CD4-positive, CD25-positive, alpha-beta regulatory T cell (primary cell): ENCODE data around the gene NBEA. TPM values are rescaled to one million over a fixed set of nuclear protein-coding genes. Genes with fewer than 3 reads are reported as not detected.
A peak's percentile ranks its signal among the peaks of the same experiment; 100 is the strongest.

Experiments
- ATAC-seq, 2 donors: fragments of 150-1000 bp; cut with Tn5 transposase; one replicate each; pipeline ENCODE4 v1.10.0; 2021; ENCODE audit warnings: low read depth in 2 of 2, moderate number of reproducible peaks in 2 of 2, moderate library complexity in 1 of 2
- DNase-seq, 3 donors: peaks; one replicate each; pipeline versions ENCODE4 v3.0.0 to v3.0.0-alpha.2; 2012 to 2022; ENCODE audit warnings: mixed read lengths in 1 of 3
- H3K27ac ChIP-seq: one replicate; pipeline ENCODE4 v1.7.0; 2013; ENCODE audit warnings: mild to moderate bottlenecking, low read length; ENCODE audit not compliant: insufficient read depth, poor library complexity, severe bottlenecking
- H3K27me3 ChIP-seq: one replicate; pipeline ENCODE4 v1.7.0; 2013; ENCODE audit warnings: low read length; ENCODE audit not compliant: control insufficient read depth, insufficient read depth
- H3K36me3 ChIP-seq: one replicate; pipeline ENCODE4 v1.7.0; 2013; ENCODE audit warnings: mild to moderate bottlenecking, low read length, moderate library complexity; ENCODE audit not compliant: control insufficient read depth, insufficient read depth
- H3K4me1 ChIP-seq: 2 replicates; pipeline ENCODE4 v1.7.0; 2013; ENCODE audit warnings: mild to moderate bottlenecking, low read length; ENCODE audit not compliant: insufficient read depth, control insufficient read depth, poor library complexity, severe bottlenecking
- H3K4me3 ChIP-seq: one replicate; pipeline ENCODE4 v1.7.0; 2013; ENCODE audit warnings: low read depth, mild to moderate bottlenecking, low read length, moderate library complexity
- H3K9me3 ChIP-seq, 2 experiments: 1 replicate in 1 of 2; 2 replicates in 1 of 2; pipeline ENCODE4 v1.7.0; 2013; ENCODE audit warnings: low read length in 2 of 2, mild to moderate bottlenecking in 1 of 2, moderate library complexity in 1 of 2; ENCODE audit not compliant: control insufficient read depth in 2 of 2
- H3K27ac Mint-ChIP-seq, 3 donors: one replicate each; pipeline ENCODE4 v1.8.0; 2020 to 2022; ENCODE audit warnings: mild to moderate bottlenecking in 3 of 3, mixed read lengths in 3 of 3, moderate library complexity in 2 of 3
- H3K27me3 Mint-ChIP-seq: one replicate; pipeline ENCODE4 v1.8.0; 2022; ENCODE audit warnings: mild to moderate bottlenecking, mixed read lengths
- H3K36me3 Mint-ChIP-seq: one replicate; pipeline ENCODE4 v1.8.0; 2020; ENCODE audit warnings: mixed read lengths
- H3K4me1 Mint-ChIP-seq, 4 donors: one replicate each; pipeline ENCODE4 v1.8.0; 2020 to 2022; ENCODE audit warnings: mixed read lengths in 4 of 4, mild to moderate bottlenecking in 1 of 4
- H3K4me3 Mint-ChIP-seq, 4 donors: one replicate each; pipeline ENCODE4 v1.8.0; 2020 to 2022; ENCODE audit warnings: mild to moderate bottlenecking in 4 of 4, mixed read lengths in 4 of 4, moderate library complexity in 3 of 4
- H3K9me3 Mint-ChIP-seq, 7 donors: one replicate each; pipeline ENCODE4 v1.8.0; 2020 to 2022; ENCODE audit warnings: mixed read lengths in 7 of 7, mild to moderate bottlenecking in 3 of 7, moderate library complexity in 2 of 7
- polyA plus RNA-seq, 4 donors: library from polyadenylated mRNA; unstranded; fragments of 300-500 nt; fragmentation: Illumina TruSeq; gene quantifications; one replicate each; pipeline ENCODE4 v1.2.3, GENCODE V29; 2021
- total RNA-seq: library from RNA; stranded (reverse); gene quantifications from one replicate; pipeline ENCODE4 v1.2.3, GENCODE V29; 2022

Gene NBEA
- total and polyA plus RNA-seq, 5 donors from 2014 or later = 0.02 to 1.1 (median 0.30) TPM

DNA sequence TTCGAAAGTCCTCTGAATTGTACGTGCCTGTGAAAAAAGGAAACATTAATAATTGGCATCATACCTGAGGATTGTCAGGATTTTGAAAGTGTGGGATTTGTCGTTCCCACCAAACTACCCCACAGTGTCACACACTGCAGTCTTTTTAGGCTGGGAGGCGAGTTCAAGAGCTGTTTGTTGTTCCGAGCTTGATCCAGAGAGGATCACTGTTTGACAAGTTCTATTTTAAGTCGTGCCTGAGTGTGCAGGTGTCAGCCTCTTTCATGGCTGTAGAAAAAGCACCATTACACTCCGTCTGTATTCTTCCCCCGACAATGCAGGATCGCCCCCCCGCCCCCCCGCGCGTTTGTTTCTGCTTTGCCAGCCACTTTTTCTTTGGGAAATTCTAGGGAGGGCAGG lies 635 bp upstream of the NBEA start:
- no peaks in the 10 kb centered on the region for H3K9me3 Mint-ChIP-seq
- H3K36me3 ChIP-seq = no peaks in the 10 kb centered on the region
- no peak for ATAC-seq
- no peaks in the 10 kb centered on the region for H3K9me3 ChIP-seq
- no peak for DNase-seq
- H3K27me3 Mint-ChIP-seq = peaks cover 26% of the 10 kb centered on the region
- no peak overlapping the region for H3K4me3 ChIP-seq
- H3K27me3 ChIP-seq = peaks cover 31% of the 10 kb centered on the region
- no peak overlapping the region for H3K27ac Mint-ChIP-seq
- no peaks in the 10 kb centered on the region for H3K36me3 Mint-ChIP-seq
- no peak overlapping the region for H3K27ac ChIP-seq
- H3K4me1 ChIP-seq = peaks cover 10% of the 10 kb centered on the region
- H3K4me3 Mint-ChIP-seq = peak overlapping the region; percentile 65 to 89 (median 72)
- peaks cover 9 to 26% (median 10%) of the 10 kb centered on the region in 4 donors for H3K4me1 Mint-ChIP-seq

GRCh38 chr13:34942732-34943435 lies 814 bp downstream of the NBEA start:
- H3K4me3 Mint-ChIP-seq = peak overlapping the region; percentile 84 to 93 (median 89)
- Histone ChIP-seq H3K9me3 (no peaks in the 10 kb centered on the region), H3K36me3 (no peaks in the 10 kb centered on the region), H3K4me3 (peak overlapping the region; percentile 26), H3K4me1 (peaks cover 10% of the 10 kb centered on the region), H3K27me3 (peaks cover 31% of the 10 kb centered on the region), H3K27ac (no peak overlapping the region)
- peak in 1 of 2 donors; percentile 20 for ATAC-seq
- H3K27ac Mint-ChIP-seq = peak overlapping the region in 1 of 3 donors; percentile 80
- H3K9me3 Mint-ChIP-seq = no peaks in the 10 kb centered on the region
- peaks cover 9 to 26% (median 10%) of the 10 kb centered on the region in 4 donors for H3K4me1 Mint-ChIP-seq
- peaks cover 26% of the 10 kb centered on the region for H3K27me3 Mint-ChIP-seq
- DNase-seq = peak in 1 of 3 donors; percentile 2
- H3K36me3 Mint-ChIP-seq = no peaks in the 10 kb centered on the region

- Mint-ChIP-seq H3K4me1 (peaks cover 9 to 26% (median 10%) of the 10 kb centered on the region in 4 donors), H3K27me3 (peaks cover 26% of the 10 kb centered on the region), H3K4me3 (peak overlapping the region; percentile 84 to 93 (median 89)), H3K36me3 (no peaks in the 10 kb centered on the region), H3K9me3 (no peaks in the 10 kb centered on the region), H3K27ac (peak overlapping the region in 2 of 3 donors; percentile 5 to 80)
- H3K9me3 ChIP-seq = no peaks in the 10 kb centered on the region
- ATAC-seq (no peak), DNase-seq (peak in 1 of 3 donors; percentile 9)
- H3K4me3 ChIP-seq = peak overlapping the region; percentile 26
- H3K4me1 ChIP-seq = peaks cover 10% of the 10 kb centered on the region
- H3K36me3 ChIP-seq = no peaks in the 10 kb centered on the region
- peaks cover 31% of the 10 kb centered on the region for H3K27me3 ChIP-seq
- no peak overlapping the region for H3K27ac ChIP-seq
Observed at GRCh38 chr13:34943436-34944273, 1.6 kb downstream of the NBEA start.

DNA sequence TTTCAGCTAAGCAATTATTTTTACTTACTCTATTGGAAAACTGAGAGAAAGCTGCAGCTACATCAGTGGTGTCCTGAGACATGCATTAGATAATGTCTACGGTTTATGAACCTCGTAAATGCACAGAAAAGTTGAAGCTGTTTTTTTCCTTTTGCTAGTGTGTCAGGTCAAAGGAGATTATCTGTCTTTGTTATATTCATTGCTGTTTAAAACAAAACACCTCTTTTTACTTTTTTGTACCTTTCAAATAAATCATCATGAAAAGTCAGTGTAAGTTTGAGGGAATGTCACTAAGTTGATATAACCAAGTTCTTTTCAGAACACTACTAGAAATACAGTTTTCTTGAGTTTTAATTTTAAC lies 2.2 kb downstream of the NBEA start:
- Mint-ChIP-seq H3K9me3 (no peaks in the 10 kb centered on the region), H3K27ac (peak overlapping the region in 1 of 3 donors; percentile 5), H3K4me3 (peak overlapping the region; percentile 52 to 93 (median 86)), H3K36me3 (no peaks in the 10 kb centered on the region), H3K4me1 (peaks cover 9 to 26% (median 10%) of the 10 kb centered on the region in 4 donors), H3K27me3 (peaks cover 26% of the 10 kb centered on the region)
- Histone ChIP-seq H3K9me3 (no peaks in the 10 kb centered on the region), H3K36me3 (no peaks in the 10 kb centered on the region), H3K27ac (no peak overlapping the region), H3K4me3 (no peak overlapping the region), H3K4me1 (peaks cover 10% of the 10 kb centered on the region), H3K27me3 (peaks cover 31% of the 10 kb centered on the region)
- no peak for ATAC-seq
- DNase-seq = no peak

DNA sequence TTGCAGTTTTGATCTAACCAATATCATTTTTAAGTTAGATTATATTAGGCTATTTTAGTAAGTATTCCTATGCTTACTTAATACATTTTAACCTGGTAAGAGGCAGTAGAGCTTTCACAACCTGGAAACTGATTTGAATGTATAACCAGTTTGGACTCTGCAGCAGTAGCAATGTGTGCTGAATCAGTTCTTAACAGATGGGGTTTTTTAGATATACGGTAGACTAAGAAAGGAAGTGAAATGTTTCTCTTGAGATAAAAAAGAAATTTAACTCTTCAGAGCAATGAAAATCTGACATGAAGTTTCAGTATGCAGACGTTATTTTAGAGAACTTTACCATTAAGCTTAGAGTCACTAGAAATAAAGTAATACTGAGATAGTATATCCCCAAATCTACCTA lies 2.7 kb downstream of the NBEA start:
- no peak overlapping the region for H3K4me3 ChIP-seq
- peaks cover 30% of the 10 kb centered on the region for H3K27me3 ChIP-seq
- Mint-ChIP-seq H3K27ac (no peak overlapping the region), H3K36me3 (no peaks in the 10 kb centered on the region), H3K4me3 (no peak overlapping the region), H3K9me3 (no peaks in the 10 kb centered on the region), H3K4me1 (peaks cover 9 to 26% (median 10%) of the 10 kb centered on the region in 4 donors), H3K27me3 (peaks cover 26% of the 10 kb centered on the region)
- peaks cover 10% of the 10 kb centered on the region for H3K4me1 ChIP-seq
- no peaks in the 10 kb centered on the region for H3K36me3 ChIP-seq
- no peak overlapping the region for H3K27ac ChIP-seq
- H3K9me3 ChIP-seq = no peaks in the 10 kb centered on the region
- DNase-seq (no peak), ATAC-seq (no peak)

DNA sequence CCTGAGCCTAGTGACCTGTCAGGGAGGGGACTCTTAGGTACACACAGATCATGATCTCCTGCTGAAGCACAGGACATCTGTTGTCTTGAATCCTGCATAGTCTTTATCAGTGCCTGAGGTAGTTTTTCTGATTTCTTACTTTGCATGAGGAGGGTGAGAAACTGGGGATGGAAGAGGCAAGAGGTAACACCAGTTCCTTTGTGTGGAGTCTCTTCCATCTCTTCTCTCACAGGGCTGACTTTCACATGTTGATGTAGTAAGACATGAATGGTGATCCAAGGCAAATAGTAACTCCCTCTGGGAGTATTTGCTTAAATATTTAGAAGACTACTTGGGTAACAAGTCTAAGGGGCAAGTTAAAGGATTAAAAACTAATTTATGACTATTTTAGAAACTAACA lies 9.5 kb downstream of the NBEA start:
- Histone ChIP-seq H3K27me3 (no peaks in the 10 kb centered on the region), H3K4me3 (no peak overlapping the region), H3K4me1 (no peaks in the 10 kb centered on the region), H3K27ac (no peak overlapping the region), H3K9me3 (no peaks in the 10 kb centered on the region), H3K36me3 (no peaks in the 10 kb centered on the region)
- H3K4me3 Mint-ChIP-seq = no peak overlapping the region
- H3K4me1 Mint-ChIP-seq = no peaks in the 10 kb centered on the region
- no peak overlapping the region for H3K27ac Mint-ChIP-seq
- H3K27me3 Mint-ChIP-seq = no peaks in the 10 kb centered on the region
- ATAC-seq (no peak), DNase-seq (no peak)
- H3K9me3 Mint-ChIP-seq = peaks cover 0 to 4% (median 1%) of the 10 kb centered on the region in 7 donors
- no peaks in the 10 kb centered on the region for H3K36me3 Mint-ChIP-seq

- ATAC-seq (no peak), DNase-seq (no peak)
- H3K36me3 ChIP-seq = no peaks in the 10 kb centered on the region
- H3K27ac ChIP-seq = no peak overlapping the region
- peaks cover 0 to 4% (median 0%) of the 10 kb centered on the region in 7 donors for H3K9me3 Mint-ChIP-seq
- no peaks in the 10 kb centered on the region for H3K27me3 Mint-ChIP-seq
- H3K27me3 ChIP-seq = no peaks in the 10 kb centered on the region
- H3K27ac Mint-ChIP-seq = no peak overlapping the region
- H3K4me3 ChIP-seq = no peak overlapping the region
- no peaks in the 10 kb centered on the region for H3K9me3 ChIP-seq
- no peak overlapping the region for H3K4me3 Mint-ChIP-seq
- H3K4me1 ChIP-seq = no peaks in the 10 kb centered on the region
- H3K36me3 Mint-ChIP-seq = no peaks in the 10 kb centered on the region
- H3K4me1 Mint-ChIP-seq = no peaks in the 10 kb centered on the region
Observed at GRCh38 chr13:34959489-34959888, 17.4 kb downstream of the NBEA start.
